Activated B cell treated with CpG ODN at 0.5 μM for 24 hours (primary cell): ENCODE measurements around the gene KCNJ6. TPM values are rescaled to one million over a fixed set of nuclear protein-coding genes. Genes with fewer than 3 reads are reported as not detected.

Experiments
- ATAC-seq: fragments of 200-7000 bp; cut with Tn5 transposase; one replicate; pipeline ENCODE4 v1.10.0; 2021; ENCODE audit warnings: low read depth, mild to moderate bottlenecking, moderate library complexity
- CTCF ChIA-PET: fragments of 350-600 bp; sonication (Branson Sonifier 250); formaldehyde crosslinking; loops from one replicate; lab custom pipeline; 2021; ENCODE audit warnings: antibody characterized with exemption; lab: Charles Lee
- POLR2A ChIA-PET: fragments of 350-600 bp; sonication (Branson Sonifier 250); formaldehyde crosslinking; loops from one replicate; lab custom pipeline; 2021; ENCODE audit warnings: antibody characterized with exemption; lab: Charles Lee
- DNase-seq: peaks from one replicate; pipeline ENCODE4 v3.0.0; 2022
- H3K27ac Mint-ChIP-seq: one replicate; pipeline ENCODE4 v1.8.0; 2020; ENCODE audit warnings: mixed read lengths
- H3K27me3 Mint-ChIP-seq: one replicate; pipeline ENCODE4 v1.8.0; 2021; ENCODE audit warnings: mixed read lengths
- H3K36me3 Mint-ChIP-seq: one replicate; pipeline ENCODE4 v1.8.0; 2021; ENCODE audit warnings: low read depth, mixed read lengths
- H3K4me1 Mint-ChIP-seq: one replicate; pipeline ENCODE4 v1.8.0; 2021; ENCODE audit warnings: mixed read lengths
- H3K4me3 Mint-ChIP-seq: one replicate; pipeline ENCODE4 v1.8.0; 2020; ENCODE audit warnings: mild to moderate bottlenecking, mixed read lengths
- H3K9me3 Mint-ChIP-seq: one replicate; pipeline ENCODE4 v1.8.0; 2020; ENCODE audit warnings: mixed read lengths
- intact Hi-C: fragments of 100-400 bp; cut with micrococcal nuclease; formaldehyde crosslinking; loops from one replicate; pipeline ENCODE4 v1.15.1; 2024
- total RNA-seq: library from RNA; stranded (reverse); gene quantifications from 2 replicates; pipeline ENCODE4 v1.2.3, GENCODE V29; 2022
- TF ChIP-seq, protein P1 (sequence below): fragments of 200-600 bp; IDR thresholded peaks from one replicate; pipeline ENCODE4 v1.8.0; 2022; ENCODE audit warnings: antibody characterized with exemption, mild to moderate bottlenecking

KCNJ6 gene
- total RNA-seq, 1 donor from 2014 or later: not detected

DNA sequence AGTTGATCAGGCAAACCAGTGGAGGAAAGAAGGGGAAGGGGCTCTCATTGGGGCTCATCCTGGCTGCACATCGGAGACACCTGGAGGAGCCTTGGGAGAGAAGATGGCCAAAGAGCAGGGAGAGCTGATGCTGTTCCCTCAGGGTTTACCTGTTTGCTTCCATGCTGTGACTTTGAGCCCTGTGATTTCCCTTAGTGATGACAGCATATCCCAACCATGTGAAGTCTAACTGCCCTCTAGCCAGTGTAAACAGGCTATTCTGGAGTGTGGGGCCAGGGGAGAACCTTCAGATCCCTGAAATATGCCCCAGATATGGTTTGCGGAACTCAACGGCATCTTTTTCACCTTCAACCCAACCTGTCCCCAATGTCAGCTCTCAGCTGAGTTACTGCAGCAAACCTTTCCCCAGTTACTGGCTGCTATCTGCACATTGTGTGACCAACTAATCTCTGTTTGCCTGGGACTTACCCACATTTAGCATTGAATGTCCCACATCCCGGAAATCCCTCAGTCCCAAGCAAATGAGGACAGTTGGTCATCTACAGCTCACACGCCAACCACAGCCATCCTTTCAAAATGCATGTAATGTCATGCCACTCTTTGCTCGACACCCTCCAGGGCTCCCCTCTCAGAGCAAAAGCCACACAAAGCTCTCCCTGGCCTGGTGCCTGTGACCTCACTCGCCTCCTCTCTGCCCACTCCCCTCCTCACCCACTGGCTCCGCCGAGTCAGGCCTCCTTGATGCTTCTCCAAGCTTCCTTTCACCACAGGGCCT is 242.3 kb downstream of the KCNJ6 start:
- ATAC-seq: no peak
- POLR2A ChIA-PET: no interaction called here
- intact Hi-C loops: no loop called here

GRCh38 chr21:37671381-37671780 is 244.9 kb downstream of the KCNJ6 start:
- intact Hi-C loops: no loop called here
- no peak for ATAC-seq
- DNase-seq: no peak
- Mint-ChIP-seq H3K27me3 (peaks cover 26% of the 10 kb centered on the region), H3K4me3 (no peak overlapping the region), H3K9me3 (no peaks in the 10 kb centered on the region), H3K36me3 (no peaks in the 10 kb centered on the region), H3K4me1 (no peaks in the 10 kb centered on the region), H3K27ac (no peak overlapping the region)
- CTCF ChIA-PET: no interaction called here
- TF ChIP-seq, protein P1, sequence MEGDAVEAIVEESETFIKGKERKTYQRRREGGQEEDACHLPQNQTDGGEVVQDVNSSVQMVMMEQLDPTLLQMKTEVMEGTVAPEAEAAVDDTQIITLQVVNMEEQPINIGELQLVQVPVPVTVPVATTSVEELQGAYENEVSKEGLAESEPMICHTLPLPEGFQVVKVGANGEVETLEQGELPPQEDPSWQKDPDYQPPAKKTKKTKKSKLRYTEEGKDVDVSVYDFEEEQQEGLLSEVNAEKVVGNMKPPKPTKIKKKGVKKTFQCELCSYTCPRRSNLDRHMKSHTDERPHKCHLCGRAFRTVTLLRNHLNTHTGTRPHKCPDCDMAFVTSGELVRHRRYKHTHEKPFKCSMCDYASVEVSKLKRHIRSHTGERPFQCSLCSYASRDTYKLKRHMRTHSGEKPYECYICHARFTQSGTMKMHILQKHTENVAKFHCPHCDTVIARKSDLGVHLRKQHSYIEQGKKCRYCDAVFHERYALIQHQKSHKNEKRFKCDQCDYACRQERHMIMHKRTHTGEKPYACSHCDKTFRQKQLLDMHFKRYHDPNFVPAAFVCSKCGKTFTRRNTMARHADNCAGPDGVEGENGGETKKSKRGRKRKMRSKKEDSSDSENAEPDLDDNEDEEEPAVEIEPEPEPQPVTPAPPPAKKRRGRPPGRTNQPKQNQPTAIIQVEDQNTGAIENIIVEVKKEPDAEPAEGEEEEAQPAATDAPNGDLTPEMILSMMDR: no peak
- POLR2A ChIA-PET: no interaction called here

More for the DNA sequence above, 242.3 kb downstream of the KCNJ6 start:
- no peak overlapping the region for H3K4me3 Mint-ChIP-seq
- CTCF ChIA-PET: interaction anchor here (1.7 kb wide), 1 partner anchor 8 kb away, joined by 5 read pairs; no protein-coding TSS in a partner anchor
- H3K27ac Mint-ChIP-seq: no peak overlapping the region
- TF ChIP-seq, protein P1: no peak
- H3K9me3 Mint-ChIP-seq: peaks cover 3% of the 10 kb centered on the region
- DNase-seq: no peak
- H3K36me3 Mint-ChIP-seq: no peaks in the 10 kb centered on the region
- peaks cover 28% of the 10 kb centered on the region for H3K27me3 Mint-ChIP-seq
- no peaks in the 10 kb centered on the region for H3K4me1 Mint-ChIP-seq

DNA sequence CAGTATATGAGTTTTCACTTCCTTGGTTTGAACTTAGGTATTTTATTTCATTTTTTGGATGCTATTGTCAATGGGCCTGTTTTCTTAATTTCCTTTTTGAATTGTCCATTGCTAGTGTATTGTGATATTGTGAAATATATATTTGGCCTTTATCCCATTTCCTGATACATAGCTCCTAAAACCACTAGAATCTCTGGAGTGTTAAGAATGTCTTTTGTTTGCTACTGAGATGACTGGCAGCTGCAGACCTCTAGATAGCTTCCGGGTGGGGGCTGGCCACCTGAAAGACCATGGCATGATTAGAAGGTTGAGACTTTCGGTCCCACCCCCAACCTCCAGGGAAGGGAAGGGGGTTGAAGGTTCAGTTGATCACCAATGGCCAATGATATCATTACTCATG is 245.4 kb downstream of the KCNJ6 start:
- Mint-ChIP-seq H3K36me3 (no peaks in the 10 kb centered on the region), H3K27me3 (peaks cover 26% of the 10 kb centered on the region), H3K27ac (no peak overlapping the region), H3K4me3 (no peak overlapping the region), H3K4me1 (no peaks in the 10 kb centered on the region), H3K9me3 (no peaks in the 10 kb centered on the region)
- intact Hi-C loops: no loop called here
- TF ChIP-seq, protein P1: no peak
- ChIA-PET CTCF (no interaction called here), POLR2A (no interaction called here)
- ATAC-seq (no peak), DNase-seq (no peak)

- Mint-ChIP-seq H3K4me1 (no peaks in the 10 kb centered on the region), H3K4me3 (no peak overlapping the region), H3K36me3 (no peaks in the 10 kb centered on the region), H3K27me3 (peaks cover 21% of the 10 kb centered on the region), H3K9me3 (no peaks in the 10 kb centered on the region), H3K27ac (no peak overlapping the region)
- intact Hi-C loops: no loop called here
- TF ChIP-seq, protein P1: no peak
- DNase-seq (no peak), ATAC-seq (no peak)
- CTCF ChIA-PET: no interaction called here
- POLR2A ChIA-PET: no interaction called here
Observed at GRCh38 chr21:37669249-37669648, 247.0 kb downstream of the KCNJ6 start.

- CTCF ChIA-PET: no interaction called here
- DNase-seq: no peak
- Mint-ChIP-seq H3K4me1 (no peaks in the 10 kb centered on the region), H3K4me3 (no peak overlapping the region), H3K9me3 (no peaks in the 10 kb centered on the region), H3K27ac (no peak overlapping the region), H3K27me3 (peaks cover 16% of the 10 kb centered on the region), H3K36me3 (no peaks in the 10 kb centered on the region)
- POLR2A ChIA-PET: no interaction called here
- ATAC-seq: no peak
- TF ChIP-seq, protein P1: no peak
- intact Hi-C loops: no loop called here
Observed at GRCh38 chr21:37668462-37669239, 247.6 kb downstream of the KCNJ6 start.
